ENCODE measurements around the gene PLD3.
"Not testable (repeated sequence)": the region's sequence is repeated elsewhere in the genome, so short reads cannot be mapped to it uniquely, and the experiment has no call there.

PLD3 gene

DNA sequence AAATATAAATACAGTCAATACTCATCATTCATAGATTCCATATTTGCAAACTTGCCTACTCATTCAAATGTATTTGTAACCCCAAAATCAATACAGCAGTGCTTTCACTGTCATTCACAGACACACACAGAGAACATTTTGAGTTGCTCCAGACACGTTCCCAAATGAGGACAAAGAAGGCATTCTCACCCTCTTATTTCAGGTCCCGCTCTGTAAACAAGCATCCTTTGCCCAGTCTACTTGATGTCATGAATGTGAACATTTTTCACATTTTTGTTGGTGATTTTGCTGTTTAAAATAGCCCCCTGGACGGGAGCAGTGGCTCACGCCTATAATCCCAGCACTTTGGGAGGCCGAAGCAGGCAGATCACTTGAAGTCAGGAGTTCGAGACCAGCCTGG lies 15.8 kb upstream of the PLD3 start:
- no peak for DNase-seq (ENCODE audit: low read depth in 2 of 2)

DNA sequence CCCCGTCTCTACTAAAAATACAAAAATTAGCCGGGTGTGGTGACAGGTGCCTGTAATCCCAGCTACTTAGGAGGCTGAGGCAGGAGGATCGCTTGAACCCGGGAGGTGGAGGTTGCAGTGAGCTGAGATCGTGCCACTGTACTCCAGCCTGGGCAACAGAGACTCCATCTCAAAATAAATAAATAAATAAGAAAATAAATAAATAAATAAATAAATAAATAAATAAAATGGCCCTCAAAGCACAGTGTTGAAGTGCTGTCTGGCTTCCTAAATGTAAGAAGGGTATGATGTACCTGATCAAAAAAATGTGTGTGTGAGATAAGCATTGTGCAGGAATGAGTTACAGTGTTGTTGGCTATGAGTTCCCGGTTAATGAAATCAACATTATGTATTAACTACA lies 15.4 kb upstream of the PLD3 start:
- DNase-seq (ENCODE audit: low read depth in 2 of 2): not testable (repeated sequence)

DNA sequence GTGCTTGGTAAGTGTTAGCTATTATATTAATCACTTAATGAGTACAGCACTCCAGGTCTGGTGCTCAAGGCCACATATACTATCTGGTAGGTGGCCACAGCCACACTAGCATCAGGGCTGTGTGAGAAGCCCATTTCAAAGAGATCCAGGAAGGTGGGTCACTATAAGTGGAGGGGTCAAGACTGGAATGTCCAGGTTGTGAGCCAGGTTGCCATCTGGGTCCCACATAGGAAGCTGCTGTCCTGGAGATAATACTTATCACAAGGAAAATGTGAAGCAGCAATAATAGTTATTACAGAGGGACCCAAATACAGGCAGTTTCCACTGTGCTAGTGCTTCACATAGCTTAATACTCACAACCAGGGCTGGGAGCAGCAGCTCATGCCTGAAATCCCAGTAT lies 13.4 kb upstream of the PLD3 start:
- DNase-seq (ENCODE audit: low read depth in 2 of 2): no peak

DNA sequence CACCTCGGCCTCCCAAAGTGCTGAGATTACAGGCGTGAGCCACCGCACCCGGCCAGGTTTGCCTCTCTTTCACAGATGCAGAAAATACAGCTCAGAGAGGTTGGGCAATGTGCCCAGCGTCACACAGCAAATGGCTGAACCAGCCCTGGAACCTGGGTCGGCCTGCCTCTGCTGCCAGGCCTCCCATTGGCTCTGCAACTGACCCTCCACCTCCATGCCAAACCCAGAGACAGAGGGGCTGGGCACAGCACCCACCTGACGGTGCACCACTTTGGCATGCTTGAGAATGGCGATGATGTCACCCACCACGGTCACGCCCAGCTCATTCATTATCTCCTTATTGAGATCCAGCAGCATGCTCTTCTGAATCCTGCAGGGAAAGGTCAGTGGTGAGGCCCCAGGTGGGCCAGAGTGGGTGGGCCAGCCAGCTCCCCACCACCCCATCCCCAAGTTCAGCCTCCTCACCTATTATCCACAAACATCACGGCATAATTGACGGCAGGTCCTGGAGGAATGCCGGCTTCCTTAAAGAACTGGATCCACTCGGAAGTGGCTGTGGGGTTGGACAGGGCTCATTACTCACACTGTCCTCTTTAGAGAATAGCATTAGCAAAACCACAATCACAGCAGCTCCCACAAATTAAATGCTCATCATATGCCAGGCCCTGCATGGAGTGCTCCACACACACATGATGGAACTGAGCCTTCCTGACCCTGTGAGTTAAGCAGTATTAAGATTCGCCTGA lies 12.5 kb upstream of the PLD3 start:
- DNase-seq (ENCODE audit: low read depth in 2 of 2): no peak

DNA sequence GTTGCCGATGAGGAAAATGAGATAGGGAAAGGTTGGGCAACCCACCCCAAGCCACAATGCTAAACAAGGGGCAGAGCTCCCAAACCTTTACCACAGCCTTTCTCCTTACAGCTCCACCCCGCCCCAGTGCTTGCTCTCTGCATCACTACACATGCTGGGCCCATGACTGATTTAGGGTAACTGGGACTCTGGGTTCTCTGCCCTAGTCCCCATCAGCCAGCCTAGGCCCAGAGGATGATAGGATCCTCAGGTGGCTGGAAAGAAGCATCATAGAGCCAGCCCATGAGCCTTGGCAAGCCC lies 11.9 kb upstream of the PLD3 start:
- DNase-seq (ENCODE audit: low read depth in 2 of 2): no peak

DNA sequence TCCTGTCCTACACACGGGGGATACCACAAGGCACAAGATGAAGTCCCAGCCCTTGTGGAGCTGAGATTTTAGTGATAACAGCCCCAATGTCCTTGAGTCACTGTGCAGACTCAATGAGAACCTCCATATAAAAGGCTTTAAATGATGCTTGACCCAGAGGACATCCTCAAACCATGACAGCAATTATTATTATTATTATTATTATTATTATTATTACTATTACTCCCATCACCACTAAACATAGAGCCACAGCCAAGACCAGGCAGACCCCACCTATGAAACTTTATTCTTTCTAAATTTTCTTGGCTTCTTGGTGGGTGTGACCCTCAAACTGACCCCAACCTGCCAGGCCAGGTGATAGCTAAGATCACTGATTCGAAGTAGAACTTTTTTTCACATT lies 11.4 kb upstream of the PLD3 start:
- DNase-seq (ENCODE audit: low read depth in 2 of 2): no peak

DNA sequence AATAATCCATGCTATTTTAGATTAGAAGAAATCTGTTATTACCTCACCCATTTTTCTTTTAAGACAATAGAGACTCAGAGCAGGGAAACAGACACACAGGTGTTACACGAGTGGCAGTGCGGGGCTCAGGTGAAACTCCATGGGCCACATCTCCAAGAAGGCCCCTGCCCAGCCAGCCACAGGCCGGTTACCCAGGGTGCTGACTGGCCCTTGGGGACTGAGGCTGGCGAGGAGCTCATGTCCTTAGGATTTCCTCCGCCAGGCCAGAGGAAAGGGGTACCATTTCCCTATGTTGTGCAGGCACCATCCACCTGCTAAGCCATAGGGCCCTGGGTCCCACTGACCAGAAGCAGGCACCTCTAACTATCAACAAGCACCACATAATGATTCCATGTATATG lies 10.9 kb upstream of the PLD3 start:
- no peak for DNase-seq (ENCODE audit: low read depth in 2 of 2)

DNA sequence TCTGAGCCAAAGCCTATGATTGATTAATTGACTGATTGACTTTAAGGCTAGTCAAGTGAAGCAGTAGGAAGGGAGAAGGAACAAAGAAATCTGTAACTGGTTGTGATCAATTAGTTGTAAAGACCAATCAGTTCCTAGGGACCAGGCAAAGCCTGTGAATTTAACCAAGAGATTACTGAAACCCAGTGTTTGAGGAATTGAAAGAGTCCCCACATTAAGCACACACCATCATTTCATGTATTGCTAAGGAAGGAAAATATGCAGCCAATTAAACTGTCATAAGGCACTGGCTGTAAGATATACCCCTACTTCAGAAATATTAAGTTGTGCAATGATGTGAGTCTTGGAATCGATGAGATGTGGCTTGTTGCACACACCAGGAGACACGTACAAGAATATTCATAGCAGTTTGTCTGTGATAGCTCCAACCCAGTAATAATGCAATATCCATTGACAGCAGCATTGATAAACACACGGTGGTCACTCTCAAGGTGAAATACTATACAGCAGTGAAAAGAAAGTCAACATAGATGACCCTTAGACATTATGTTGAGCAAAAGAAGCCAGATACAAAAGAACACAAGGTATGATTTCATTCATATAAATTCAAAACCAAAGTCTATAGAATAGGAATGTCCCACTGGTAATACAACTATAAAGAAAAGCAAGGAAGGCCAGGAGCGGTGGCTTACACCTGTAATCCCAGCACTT lies 9.3 kb upstream of the PLD3 start:
- no peak for DNase-seq (ENCODE audit: low read depth in 2 of 2)

DNA sequence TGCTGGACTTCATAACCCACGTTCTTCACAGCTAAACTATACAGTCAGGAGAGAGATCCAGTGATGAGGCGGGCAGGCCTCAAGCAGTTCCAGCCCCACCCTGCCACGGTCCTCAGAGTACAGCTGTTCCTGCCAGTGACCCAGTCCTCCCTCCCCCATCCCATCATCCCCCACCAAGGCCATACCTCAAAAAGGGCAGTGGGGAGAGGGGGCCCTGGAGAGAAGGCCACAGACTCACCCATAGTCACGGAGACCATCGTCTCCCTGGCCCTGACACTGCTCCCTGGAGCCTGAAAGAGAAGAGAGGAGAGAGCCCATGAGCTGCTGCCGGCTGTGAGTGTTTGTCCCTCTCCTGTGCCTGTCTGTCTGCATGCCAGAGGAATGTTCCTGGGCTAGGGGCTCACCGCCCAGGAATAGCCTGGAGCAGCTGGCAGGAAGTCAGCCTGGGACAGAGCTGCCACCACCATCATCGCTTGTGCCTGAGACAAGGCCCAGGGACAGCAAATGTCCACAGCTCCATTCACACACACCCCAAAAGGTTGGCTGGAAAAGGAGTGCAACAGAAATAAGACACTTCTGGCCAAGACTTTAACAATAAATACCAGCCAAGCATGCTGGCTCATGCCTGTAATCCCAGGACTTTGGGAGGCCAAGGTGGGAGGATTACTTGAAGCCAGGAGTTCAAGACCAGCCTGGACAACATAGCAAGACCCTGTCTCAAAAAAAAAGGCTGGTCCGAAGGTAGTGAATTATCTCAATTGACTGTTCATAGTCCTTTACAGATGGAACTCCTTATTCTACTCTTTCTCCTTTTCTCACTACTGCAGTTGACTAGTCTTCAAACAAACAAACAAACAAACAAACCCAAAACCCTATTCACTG lies 6.7 kb upstream of the PLD3 start:
- DNase-seq (ENCODE audit: low read depth in 2 of 2): no peak

DNA sequence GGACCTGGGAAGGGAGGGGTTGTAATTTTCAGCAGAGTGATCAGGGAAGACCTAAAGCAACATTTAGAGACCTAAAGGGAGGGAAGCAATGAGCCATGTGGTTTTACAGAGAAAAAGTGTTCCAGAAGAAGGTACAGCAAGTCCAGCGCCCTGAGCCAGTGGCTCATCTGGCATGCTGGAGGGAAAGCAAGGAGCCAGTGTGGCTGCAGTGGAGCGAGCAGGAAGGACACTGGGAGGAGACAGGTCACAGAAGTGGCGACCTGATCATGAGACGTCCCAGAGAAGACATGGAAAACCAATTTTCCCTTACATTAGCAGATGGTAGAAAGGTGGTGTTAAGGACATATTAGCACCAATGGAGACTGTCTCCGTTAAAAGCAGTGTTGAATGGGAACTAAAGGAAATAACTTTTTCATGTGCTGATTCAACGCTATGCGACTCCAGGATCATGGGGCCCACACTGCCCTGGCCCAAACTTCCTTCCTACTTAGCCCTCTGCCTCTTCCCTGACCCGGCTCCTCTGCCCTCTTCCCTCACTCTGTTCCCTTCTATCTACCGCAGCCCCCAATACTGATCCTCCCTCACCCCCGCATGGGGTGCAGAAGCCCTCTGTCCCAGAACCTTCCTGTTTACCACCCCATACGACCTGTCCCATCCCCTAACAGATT lies 5.7 kb upstream of the PLD3 start:
- no peak for DNase-seq (ENCODE audit: low read depth in 2 of 2)

DNA sequence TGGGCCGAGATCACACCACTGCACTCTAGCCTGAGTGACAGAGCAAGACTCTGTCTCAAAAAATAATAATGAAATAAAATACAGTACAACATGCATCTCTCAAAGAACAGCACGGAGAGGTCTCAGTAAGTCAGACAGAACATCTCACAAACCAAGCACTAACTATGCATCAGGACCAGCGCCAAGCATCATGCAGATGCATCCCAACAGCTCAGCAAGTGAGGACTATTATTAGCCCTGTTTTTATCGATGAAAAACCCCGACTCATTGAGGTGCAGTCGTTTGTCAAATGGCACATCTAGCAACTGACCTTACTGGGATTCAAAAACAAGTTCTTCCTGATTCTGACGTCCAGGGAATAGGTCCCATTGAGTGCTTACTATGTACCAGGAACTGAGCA lies 4.1 kb upstream of the PLD3 start:
- DNase-seq (ENCODE audit: low read depth in 2 of 2): no peak

DNA sequence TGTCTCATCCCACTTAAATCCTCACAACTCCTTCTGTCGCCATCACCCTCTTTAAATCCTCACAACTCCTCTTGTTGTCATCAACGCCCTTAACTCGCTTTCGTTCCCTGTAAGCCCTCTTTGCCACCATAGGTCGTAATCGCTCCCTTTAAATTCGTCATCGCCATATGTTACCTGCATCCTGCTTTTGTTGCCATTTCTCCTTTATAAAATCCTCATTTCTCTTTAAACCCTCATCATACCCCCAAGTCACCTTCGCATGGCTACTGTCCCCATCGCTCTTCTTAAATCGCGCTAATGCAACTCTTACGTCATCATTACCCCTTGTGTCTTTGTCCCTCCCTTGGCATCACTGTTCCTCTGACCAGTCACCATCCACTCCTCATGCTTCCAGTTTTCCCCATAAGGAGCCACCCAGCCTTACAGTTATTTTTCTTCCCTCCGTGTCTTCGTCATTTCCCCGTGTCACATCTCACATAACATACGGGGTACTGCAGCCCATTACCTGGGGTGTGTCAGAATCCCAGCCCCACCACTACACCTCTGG lies 539 bp downstream of the PLD3 start:
- no peak for DNase-seq (ENCODE audit: low read depth in 2 of 2)

DNA sequence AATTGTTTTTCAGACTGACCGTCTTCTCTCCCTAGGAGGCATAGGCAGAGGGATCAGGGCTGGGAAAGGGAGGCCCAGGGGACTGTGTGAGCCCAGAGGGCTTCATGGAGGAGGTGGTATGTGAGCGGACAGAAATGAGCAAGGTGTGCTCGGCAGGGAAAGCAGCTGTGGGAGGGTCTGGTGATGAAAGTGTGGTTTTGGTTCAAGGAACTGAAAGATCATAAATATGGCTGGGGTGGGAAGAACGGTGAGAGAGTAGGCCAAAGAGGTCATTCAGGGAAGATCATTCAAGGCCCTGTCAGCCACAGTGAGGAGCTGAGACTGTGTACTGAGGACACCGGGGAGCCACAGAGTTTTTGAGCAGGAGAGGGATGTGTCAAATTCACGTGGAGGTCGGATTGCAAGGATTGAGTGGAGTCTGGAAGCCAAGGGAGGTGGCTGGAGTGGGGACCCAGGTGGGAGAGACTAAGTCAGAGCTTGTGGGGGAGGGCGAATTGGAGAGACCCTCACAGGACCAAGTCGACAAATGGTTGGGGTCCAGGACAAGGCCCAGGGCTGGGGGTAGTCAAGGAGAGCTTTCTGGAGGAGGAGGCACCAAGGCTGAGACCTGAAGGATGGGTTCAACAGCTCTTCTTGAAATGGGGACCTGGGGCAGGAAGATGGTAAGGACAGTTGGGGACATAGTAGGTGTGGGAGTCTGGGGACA lies 7.6 kb downstream of the PLD3 start:
- DNase-seq (ENCODE audit: low read depth in 2 of 2): no peak

DNA sequence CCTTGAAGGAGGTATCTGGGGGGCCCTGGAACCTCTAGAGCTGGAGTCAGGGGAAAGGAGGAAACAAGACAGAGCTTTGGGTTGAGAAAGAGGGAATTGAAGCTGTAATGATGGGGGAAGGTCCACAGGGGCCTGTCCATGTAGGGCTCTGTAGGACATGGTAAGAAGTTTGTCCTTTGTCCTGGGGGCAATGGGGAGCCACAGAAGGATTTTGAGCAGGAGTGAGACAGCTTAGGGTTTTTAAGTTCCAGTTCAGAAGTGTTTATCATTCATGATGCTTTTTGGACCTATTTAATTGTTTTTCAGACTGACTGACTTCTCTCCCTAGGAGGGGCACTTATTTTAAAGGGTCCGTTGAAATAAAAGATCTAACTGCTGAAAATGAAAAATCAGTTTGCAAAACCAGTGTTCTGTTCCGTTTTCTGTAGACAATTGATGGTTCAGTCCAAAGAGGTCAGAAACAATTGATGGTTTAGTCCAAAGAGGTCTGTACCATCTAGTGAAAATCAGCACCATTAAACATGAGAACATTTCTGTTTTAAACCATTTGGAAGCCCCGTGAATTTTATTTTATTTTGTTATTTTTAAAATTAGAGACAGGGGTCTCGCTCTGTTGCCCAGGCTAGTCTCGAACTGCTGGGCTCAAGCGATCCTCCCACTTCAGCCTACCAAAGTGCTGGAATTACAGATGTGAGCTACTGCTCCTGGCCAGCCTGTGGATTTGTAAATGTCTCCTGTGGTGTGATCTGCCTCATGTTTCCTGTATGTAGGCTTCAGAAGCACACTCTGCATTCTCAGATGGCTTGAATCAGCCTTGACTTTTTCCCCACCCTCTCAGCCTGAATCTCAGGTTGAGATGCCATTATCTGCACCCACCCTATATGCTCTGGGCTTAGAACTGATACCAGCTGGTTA lies 8.4 kb downstream of the PLD3 start:
- DNase-seq (ENCODE audit: low read depth in 2 of 2): no peak

DNA sequence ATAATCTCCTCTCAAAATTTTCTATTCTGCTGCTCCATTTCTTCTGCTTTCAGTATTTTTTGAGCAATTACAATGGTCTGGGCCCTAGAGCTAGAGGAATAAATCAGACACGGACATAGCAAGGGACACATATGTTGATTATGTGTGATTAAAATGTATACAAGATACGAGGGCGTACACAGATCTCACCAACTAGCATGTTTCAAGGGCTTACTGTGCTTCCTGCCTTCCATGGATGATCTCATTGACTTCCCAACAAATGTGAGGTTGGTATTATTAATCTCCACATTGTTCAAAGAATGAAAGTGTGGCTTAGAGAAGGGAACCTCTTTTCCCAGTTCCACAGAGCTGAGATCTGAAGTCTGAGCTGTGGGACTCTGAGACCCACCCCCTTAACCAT lies 9.1 kb downstream of the PLD3 start:
- DNase-seq (ENCODE audit: low read depth in 2 of 2): no peak

DNA sequence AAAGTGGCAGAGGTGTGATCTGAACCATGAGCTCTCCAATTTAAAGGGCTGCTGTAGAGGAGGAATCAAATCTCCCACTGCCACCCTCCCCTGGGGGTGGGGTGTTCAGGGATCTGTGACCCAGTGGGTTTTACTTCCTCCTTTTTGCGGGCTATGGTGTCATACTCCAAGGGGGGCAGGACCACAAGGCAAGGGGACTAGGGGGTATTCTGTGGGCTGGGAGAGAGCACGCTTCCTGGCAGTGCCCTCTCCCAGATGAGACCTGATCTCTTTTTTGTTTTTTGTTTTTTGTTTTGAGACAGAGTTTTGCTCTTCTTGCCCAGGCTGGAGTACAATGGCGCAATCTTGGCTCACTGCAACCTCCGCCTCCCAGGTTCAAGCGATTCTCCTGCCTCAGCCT lies 10.3 kb downstream of the PLD3 start:
- no peak for DNase-seq (ENCODE audit: low read depth in 2 of 2)

DNA sequence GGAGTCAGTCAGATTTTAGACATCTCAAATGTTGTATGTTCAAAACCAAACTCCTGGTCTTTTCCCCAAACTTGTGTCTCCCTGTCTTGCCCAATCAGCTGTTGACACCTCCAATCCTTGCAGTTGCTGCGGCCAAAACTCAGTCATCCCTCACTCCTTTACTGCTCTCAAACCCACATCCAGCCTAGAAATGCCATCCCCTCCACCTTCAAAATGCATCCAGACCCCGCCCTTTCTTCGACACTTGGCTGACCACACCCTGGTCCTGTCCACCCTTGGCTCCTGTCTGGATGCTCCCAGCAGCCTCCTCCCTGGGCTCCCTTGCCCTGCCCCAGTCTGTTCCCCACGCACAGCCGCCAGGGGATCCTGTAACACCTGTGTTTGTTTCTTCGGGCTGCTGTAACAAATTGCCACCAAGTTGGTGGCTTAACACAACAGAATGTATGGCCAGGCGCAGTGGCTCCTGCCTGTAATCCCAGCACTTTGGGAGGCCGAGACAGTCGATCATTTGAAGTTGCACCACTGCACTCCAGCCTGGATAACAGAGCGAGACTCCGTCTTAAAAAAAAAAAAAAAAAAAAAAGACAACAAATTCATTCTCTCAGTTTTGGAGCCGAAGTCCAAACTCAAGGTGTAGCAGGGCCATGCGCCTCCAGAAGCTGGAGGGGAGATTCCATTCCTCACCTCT lies 11.7 kb downstream of the PLD3 start:
- no peak for DNase-seq (ENCODE audit: low read depth in 2 of 2)

DNA sequence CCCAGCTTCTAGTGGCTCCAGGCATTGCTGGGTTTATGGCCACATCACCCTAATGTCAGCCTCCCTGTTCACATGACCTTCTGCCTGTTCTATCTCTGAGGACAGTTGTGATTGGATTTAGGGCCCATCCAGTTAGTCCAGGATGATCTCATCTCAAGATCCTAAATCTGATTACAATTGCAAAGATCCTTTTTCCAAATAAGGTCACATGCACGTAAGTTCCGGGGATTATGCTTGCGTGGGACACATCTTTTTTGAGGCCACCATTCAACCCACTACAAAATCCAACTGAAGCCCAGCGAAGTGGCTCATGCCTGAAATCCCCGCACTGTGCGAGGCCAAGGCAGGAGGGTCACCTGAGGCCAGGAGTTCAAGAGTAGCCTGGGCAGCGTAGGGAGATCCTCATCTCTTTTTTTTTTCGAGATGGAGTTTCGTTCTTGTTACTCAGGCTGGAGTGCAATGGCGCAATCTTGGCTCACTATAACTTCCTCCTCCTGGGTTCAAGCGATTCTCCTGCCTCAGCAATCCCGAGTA lies 12.3 kb downstream of the PLD3 start:
- no peak for DNase-seq (ENCODE audit: low read depth in 2 of 2)

DNA sequence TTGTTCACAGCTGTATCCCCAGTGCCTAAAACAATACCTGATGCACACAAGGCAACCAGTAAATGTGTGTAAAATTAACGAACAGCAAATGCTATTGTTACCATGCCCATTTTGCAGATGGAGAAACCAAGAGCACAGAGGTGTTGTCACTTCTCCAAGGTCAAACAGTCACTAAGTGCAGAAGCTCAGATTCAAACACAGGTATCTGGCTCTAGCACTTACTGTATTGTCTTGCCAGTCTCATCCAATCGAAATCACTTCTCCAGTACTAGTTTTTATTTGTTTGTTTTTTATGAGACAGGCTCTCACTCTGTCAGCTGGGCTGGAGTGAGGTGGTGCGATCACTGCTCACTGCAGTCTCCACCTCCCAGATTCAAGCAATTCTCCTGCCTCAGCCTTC lies 13.7 kb downstream of the PLD3 start:
- DNase-seq (ENCODE audit: low read depth in 2 of 2): no peak
